Fibroblast of the conjunctiva (primary cell): ENCODE data around the gene LCE1D.
A peak's percentile ranks its signal among the peaks of the same experiment; 100 is the strongest.

Source experiments
- DNase-seq: peaks from one replicate; pipeline ENCODE4 v3.0.0-alpha.2; 2010; ENCODE audit warnings: low read depth

Gene LCE1D, protein sequence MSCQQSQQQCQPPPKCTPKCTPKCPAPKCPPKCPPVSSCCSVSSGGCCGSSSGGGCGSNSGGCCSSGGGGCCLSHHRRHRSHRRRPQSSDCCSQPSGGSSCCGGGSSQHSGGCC

DNA sequence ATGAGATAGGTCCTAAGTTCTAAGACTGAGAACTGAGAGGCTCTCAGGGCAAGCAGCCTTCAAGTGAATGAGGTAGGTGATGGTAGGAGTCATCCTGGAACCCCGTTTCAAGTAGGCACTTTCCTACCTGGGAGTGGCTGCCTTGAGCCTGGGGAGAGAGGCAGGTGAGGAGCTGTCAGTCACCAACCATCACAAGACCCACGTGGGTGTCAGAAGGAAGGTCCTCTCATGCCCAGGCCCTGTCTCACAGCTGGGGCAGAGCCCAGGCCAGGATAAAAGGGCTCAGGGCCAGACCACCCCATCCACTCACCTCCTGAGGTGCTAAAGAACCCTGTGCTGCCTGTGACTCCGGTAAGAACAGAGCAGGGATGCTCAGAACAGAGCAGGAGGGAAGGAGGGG, at the start of gene LCE1D:
TSS of gene LCE1D (plus strand) at position 301 of the 400 bp plus-strand sequence. CDS start 1,074 bp downstream, outside the sequence.
- no peak for DNase-seq

DNA sequence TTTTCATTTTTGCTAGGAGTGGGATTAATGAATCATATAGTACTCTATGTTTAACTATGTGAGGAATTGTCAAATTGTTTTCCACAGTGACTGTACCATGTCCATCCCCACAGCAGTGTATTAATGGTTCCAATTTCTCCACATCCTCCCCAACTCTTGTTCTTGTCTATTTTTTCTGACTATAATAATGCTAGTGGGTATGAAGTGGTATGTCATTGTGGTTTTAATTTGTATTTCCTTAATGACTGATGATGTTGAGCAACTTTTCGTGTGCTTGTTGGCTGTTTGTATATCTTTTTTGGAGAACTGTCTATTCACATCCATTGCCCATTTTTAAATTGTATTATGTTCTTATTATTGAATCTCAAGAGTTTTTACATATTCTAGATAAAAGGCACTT, 48.7 kb upstream of the LCE1D start:
- no peak for DNase-seq

DNA sequence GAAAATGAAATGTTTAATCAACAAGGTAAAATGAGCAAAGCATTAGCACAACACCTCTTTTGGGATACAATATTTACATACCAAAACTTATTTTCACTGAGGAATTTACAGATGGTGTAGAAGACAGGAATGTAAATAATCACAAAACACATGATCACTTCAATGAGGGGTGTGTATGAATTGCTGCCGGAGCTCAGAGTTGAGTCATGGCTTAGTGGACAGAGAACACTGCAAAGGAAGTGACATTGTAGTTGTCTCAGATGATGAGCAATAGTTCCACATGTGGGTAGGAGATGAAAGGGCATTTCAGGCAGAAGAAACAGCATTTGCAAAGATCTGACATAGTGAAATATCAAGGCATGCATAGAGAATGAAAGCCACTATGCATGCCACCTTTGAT, 44.3 kb upstream of the LCE1D start:
- peak; percentile 49 for DNase-seq

DNA sequence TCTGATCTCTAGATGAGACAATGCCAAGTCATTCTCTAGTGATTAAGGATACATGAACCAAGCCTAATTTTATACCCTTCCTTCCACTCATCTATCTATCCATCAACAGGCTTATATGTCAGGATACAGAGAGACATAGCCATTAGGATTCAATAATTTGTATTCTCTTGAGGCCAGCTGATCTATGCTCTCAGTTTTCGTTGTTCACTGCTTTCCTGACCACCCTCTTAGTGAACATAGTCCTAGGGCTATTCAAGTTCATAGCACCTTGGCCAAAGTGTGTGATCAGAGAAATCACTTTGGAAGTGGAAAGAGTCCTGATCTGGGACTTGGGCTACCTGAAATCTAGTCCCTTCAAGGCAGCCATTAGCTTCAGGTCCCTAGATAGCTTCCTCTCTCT, 42.9 kb upstream of the LCE1D start:
- no peak for DNase-seq

DNA sequence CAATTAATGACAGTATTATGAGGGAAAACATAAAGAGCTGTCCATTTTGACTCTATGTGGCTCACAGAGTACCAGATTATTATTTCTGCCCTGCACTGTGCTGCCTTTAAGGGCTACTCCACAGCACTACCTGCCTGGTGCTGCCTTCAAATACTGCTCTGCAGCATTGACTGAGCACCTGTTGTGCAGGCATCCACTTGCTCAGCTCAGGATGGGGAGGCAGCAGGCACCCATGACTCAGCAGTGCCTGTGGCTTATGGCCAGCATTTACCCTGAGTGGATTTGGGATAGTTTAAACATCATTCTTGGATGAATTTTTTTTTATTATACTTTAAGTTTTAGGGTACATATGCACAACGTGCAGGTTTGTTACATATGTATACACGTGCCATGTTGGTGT, 39.6 kb upstream of the LCE1D start:
- no peak for DNase-seq

DNA sequence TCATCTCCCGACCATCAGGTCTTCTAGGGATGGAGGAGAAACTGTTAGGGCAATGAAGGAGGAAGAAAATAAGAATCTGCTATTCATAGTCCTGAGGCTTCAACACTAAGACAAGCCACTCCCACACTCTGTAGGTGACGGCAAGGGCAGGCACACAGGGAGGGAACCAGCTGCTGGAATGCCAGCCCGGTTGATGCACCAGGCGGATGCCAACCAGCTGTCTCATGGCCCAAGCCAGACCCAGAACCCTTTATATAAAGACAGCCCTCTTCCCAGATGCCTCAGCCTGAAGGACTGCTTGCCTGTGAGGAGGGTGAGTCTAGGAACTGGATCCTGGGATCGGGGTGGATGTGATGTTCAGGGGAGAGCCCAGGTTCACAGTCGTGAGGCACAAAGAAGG, 38.8 kb upstream of the LCE1D start, which contains the start of gene KPRP:
TSS of gene KPRP (plus strand) at position 279 of the 400 bp plus-strand sequence. CDS start 1,564 bp downstream, outside the sequence.
- no peak for DNase-seq

DNA sequence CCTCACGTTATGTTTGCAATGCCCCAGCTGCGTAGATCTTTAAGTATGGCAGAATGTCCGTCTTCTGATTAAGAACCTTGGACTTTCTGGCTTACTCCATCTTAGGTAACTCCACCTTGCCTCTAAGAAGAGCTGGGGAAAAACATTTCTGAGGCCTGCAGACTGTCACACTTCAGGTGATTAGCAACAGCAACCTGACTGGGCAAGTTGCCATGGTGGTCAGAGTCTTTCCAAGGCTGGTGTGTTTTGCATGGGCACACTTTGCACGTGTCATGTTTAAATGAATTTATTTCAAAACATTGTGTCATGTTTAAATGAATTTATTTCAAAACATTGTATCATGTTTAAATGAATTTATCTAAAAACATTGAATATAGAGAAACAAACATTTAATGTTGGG, 37.9 kb upstream of the LCE1D start:
- no peak for DNase-seq

DNA sequence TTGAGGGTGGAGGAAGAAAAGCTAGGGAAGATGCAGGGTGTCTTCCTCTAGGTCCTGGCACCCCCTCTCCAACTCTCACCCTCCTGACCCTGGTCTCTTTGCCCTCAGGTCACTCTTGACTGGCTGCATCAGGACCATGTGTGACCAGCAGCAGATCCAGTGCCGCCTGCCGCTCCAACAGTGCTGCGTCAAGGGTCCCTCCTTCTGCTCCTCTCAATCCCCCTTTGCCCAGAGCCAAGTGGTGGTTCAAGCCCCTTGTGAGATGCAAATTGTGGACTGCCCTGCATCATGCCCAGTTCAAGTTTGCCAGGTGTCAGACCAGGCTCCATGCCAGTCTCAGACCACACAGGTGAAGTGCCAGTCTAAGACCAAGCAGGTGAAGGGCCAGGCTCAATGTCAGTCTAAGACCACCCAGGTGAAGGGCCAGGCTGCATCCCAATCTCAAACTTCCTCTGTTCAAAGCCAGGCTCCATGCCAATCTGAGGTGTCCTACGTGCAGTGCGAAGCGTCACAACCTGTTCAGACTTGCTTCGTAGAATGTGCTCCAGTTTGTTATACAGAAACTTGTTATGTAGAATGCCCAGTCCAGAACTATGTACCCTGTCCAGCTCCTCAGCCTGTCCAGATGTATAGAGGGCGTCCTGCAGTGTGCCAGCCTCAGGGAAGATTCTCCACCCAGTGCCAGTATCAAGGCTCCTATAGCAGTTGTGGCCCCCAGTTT, 36.9 kb upstream of the LCE1D start:
- no peak for DNase-seq

DNA sequence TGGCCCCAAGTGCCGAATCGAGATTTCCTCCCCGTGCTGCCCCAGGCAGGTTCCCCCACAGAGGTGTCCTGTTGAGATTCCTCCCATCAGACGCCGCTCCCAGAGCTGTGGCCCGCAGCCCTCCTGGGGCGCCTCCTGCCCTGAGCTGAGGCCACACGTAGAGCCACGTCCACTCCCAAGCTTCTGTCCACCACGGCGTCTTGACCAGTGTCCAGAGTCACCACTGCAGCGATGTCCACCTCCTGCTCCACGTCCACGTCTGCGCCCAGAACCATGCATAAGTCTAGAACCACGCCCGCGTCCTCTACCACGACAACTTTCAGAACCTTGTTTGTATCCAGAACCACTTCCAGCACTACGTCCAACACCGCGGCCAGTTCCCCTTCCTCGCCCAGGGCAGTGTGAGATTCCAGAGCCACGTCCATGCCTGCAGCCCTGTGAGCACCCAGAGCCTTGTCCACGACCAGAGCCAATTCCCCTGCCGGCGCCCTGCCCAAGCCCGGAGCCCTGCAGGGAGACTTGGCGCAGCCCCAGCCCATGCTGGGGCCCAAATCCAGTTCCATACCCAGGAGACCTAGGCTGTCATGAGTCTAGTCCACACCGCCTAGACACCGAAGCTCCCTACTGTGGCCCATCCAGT, 35.9 kb upstream of the LCE1D start:
- DNase-seq = no peak

DNA sequence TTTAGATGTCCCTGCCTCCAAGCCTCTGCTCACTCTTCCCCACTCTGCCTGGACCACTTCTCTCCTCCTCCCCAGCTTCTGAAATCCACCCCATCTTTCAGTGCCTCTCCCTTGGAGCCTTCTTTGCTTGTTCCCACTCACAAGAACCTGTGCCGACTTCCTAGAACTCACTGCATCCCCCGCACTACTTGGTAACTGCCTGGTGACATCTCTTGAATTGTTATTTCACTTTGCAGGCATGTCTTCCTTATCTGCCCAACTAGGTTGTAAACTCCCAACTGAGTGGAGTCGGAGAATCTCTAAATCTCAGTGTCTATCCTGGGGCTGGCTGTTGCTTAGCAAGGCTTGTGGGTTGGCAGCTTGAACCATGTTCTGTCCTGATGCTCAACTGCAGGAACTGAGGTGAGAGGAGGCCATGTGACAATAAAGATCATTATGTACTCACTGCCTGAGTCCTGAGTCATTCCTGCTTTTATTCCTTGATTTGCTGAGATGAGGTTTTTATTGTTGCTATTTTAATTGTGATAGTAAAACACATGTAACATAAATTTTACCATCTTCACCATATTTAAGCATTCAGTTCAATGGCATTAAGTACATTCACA, 34.8 kb upstream of the LCE1D start:
- no peak for DNase-seq

DNA sequence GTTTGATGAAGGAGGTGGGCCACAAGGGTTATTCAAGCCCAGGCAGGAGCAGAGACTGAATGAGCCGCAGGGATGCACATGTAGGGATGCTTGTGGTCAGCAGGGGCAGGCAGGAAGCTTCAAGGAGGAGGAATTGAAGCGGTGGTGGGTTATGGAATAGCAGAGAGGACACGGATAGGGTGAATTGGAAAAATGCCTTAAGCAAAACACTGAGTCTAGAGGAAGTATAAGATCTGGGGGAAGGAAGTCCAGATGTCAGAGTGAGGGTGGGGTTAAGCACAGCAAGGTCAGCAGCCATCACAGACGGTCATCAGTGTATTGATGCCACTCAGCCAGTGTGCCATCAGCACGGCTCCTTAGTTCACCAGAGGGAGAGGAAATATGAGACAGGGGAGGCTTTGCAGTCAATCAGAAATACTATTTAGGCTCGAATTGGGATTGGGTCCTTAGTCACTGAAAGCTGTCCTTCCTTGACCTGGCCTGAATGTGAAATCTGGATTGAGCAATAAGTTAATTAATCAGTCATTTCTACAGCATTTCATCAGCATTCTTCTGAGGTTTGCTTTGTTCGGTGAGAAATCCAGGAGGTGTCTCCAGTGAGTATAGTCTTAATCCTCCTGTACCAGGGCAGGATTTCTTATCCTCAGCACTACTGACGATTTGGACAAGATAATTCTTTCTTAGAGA, 27.5 kb upstream of the LCE1D start:
- peak; percentile 49 for DNase-seq

DNA sequence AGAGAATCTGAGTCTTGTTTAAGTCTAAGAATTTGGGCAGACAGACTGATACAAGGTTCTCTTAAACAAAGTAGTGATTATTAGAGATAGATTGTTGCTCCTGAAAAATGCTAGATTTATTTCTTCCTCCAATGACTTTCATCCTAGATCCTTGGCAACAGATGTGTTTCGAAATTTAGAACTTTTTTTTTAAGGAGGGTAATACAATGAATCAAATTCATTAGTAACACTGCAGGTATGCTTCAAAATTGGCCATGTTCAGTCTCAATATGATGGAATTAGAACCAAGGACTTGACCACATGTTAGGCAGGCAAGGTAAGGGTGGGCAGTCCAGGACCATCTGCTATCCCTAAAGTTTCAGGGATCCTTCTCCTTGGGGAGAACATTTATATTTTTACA, 26.1 kb upstream of the LCE1D start:
- no peak for DNase-seq

DNA sequence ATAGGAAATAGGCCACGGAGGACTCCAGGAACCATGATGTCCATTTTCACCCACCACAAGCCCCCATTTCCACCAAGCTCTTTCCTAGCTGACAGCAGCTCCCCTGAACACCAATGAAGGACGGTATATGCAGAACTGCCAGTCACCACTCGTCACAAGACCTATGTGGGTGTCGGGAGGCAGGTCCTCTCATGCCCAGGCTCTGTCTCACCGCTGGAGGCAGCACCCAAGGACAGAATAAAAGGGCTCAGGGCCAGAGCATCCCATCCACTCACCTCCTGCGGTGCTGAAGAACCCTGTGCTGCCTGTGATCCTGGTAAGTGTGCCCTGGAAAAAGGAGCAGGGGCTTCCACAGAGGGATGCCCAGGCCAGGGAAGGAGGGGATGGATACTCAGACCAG, 21.6 kb upstream of the LCE1D start, which contains the start of gene LCE1F:
TSS of gene LCE1F (plus strand) at position 266 of the 400 bp plus-strand sequence. CDS start 1,232 bp downstream, outside the sequence.
- no peak for DNase-seq

DNA sequence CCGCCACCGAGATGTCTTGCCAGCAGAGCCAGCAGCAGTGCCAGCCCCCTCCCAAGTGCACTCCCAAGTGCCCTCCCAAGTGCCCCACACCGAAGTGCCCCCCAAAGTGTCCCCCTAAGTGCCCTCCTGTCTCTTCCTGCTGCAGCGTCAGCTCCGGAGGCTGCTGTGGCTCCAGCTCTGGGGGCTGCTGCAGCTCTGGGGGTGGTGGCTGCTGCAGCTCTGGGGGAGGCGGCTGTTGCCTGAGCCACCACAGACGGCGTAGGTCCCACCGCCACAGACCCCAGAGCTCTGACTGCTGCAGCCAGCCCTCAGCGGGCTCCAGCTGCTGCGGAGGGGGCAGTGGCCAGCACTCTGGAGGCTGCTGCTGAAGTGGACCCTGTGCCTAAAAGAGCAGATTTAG, 20.2 kb upstream of the LCE1D start:
- DNase-seq = no peak

DNA sequence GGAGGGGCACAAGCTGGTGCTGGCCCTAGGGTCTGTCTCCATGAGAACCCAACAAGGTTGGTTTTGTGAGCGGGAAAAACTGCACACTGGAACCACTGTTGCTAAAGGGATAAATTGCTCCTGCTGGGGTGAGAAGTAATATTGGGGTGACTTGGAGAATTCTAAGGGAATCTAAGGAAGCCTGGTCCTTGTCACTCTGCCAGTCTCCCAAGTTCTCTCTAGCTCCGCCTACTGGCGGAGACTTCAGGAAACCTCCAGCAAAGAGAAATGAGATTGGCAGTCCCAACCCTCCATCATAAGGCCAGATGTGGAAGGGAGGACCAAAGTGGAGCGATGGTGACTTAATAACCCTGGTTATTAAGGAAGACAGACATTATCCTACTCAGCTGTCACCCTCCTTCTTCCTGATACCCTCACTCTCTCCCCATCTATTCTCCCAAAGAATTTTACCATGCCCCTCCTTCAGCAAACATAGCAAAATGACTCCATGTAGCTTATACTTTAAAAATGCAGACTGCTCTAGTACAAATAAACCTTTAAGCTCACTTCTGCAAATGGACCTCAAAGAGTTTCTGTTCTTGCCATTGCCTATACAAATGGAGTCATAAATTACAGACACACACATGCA, 18.9 kb upstream of the LCE1D start:
- no peak for DNase-seq

DNA sequence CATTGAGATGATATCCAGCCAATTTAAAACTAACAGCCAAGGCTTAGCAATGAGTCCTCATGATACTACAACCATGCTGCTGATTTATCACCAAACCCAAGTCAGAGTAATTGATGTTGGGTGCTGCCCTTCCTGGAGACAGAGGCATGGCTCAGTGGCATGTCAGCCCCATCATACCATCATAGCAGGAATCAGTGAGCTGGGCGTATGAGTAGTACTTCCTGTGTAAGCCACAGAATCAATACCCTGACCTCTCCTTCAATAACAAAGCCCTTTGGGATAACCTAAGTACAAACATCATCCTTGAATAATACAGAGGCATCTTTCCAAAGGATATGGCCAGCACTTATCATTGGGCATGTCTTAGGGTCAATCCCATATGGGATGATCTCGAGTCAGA, 13.4 kb upstream of the LCE1D start:
- DNase-seq = no peak

DNA sequence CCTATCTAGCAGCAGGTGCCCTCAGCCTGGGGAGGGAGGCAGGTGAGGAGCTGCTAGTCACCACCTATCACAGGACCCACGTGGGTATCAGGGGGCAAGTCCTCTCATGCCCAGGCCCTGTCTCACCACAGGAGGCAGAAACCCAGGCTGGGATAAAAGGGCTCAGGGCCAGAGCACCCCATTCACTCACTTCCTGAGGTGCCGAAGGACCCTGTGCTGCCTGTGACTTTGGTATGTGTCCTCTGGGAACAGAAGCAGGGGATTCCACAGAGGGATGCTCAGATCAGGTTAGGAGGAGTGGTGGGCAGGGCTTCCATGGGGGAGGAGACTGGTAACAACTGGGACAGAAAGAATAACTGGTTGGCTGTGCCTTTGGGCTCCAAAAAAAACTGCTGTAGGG, 10.4 kb upstream of the LCE1D start, which contains the start of gene LCE1E:
TSS of gene LCE1E (plus strand) at position 181 of the 400 bp plus-strand sequence. CDS start 1,043 bp downstream, outside the sequence.
- DNase-seq = no peak

DNA sequence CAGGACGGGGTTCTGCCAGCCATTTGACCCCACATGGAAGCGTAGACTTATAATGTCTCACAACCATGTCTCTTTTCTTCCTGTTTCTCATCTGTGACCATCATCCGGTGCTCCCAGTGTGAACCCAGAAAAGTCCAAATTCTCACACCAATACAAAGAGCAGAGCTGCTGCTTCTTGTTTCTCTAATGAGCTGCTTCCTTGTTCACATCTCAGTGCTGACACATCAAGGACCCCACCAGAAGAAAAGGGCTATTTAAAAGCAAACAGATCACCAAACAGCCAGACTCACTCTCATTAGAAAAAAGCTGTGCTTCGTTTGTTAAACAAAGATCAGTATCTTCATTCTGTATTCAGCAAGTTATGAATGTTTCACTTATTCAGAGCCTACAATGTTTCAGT, 835 bp upstream of the LCE1D start:
- no peak for DNase-seq

DNA sequence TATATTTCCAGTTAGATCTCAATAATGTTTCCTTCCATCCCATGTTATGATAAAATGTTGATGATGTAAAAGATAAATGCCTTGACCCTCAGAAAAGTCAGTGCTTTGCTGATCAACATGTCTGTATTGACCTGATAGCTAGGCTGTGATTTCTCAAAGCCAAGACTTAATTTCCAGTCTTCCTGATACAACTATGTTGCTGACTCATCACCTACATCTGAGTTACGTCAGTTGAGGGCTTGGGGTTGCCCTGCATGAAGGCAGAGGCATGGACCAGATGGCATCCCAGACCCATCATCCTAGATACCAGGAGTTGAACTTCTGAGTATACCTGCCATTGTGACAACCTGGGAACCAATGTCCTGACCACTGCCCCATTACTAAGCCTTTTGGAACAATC, 4.8 kb downstream of the LCE1D start:
- DNase-seq = no peak

DNA sequence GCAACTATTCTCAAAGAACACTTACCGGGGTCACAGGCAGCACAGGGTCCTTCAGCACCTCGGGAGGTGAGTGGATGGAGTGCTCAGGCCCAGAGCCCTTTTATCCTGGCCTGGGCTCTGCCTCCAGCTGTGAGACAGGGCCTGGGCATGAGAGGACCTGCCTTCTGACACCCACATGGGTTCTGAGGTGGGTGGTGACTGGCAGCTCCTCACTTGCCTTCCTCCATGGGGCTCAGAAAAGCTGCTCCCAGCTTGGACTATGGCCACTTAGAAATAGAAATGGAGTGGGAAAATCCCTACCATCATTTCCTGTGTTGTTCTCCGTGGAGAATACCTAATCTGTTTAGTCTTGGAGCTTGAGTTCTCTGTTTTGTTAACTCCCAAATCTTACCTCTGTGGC, 10.1 kb downstream of the LCE1D start, which contains the start of gene LCE1C:
TSS of gene LCE1C (minus strand) at position 76 of the 400 bp plus-strand sequence. CDS start 1,173 bp downstream, outside the sequence.
- no peak for DNase-seq

DNA sequence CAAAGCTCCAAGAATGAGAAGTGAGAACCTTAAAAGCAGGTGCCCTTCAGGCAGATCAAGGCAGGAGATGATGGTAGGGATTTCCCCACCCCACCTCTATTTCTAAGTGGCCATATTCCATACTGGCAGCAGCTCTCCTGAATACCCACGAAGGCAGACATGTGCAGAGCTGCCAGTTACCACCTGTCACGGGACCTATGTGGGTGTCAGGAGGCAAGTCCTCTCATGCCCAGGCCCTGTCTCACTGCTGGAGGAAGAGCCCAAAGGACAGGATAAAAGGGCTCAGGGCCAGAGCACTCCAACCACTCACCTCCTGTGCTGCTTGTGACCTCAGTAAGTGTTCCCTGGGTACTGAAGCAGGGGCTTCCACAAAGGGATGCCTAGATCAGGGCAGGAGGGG, 14.5 kb downstream of the LCE1D start:
- no peak for DNase-seq

DNA sequence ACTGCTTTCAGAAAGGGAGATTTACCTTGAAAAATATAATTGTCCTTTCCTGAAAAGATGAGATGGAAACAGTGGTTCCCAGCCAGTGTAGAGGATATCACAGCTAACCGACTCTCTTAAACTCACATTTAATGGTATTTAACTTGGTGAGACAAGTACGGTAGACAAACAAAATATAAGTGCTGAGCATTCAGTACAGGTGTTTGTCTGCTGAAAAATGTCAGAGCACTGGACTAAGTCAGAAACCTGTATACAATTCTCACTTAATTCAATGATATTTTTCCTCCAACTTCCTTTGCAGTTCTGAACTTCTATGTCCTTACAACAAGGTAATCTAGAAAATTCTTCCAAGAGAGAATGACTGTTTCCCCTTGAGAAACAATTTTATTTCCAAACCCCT, 15.2 kb downstream of the LCE1D start, which contains the start of gene LCE1B:
TSS of gene LCE1B (plus strand) at position 301 of the 400 bp plus-strand sequence. CDS start 476 bp downstream, outside the sequence.
- no peak for DNase-seq
